Left lobe of liver (tissue), 2 donors: ENCODE results near the gene EFCAB6. TPM values are rescaled to one million over a fixed set of nuclear protein-coding genes. Genes with fewer than 3 reads are reported as not detected.

Experiments
- ATAC-seq: fragments of 200-7000 bp; cut with Tn5 transposase; one replicate; pipeline ENCODE4 v1.9.1; 2020; ENCODE audit warnings: mild to moderate bottlenecking, moderate library complexity
- DNase-seq: peaks from one replicate; pipeline ENCODE4 v3.0.0-alpha.2; 2020; ENCODE audit warnings: low spot score
- total RNA-seq: library from RNA; stranded (reverse); gene quantifications from one replicate; pipeline ENCODE4 v1.2.1, GENCODE V29; 2021
- donor health status: DM: no; HTN: no; CAD: no; lungs with moderate emphysema.
- donor health status: DM: no; HTN: yes; CAD: no.

Gene EFCAB6
- total RNA-seq, 1 donor from 2014 or later: 0.45 TPM

DNA sequence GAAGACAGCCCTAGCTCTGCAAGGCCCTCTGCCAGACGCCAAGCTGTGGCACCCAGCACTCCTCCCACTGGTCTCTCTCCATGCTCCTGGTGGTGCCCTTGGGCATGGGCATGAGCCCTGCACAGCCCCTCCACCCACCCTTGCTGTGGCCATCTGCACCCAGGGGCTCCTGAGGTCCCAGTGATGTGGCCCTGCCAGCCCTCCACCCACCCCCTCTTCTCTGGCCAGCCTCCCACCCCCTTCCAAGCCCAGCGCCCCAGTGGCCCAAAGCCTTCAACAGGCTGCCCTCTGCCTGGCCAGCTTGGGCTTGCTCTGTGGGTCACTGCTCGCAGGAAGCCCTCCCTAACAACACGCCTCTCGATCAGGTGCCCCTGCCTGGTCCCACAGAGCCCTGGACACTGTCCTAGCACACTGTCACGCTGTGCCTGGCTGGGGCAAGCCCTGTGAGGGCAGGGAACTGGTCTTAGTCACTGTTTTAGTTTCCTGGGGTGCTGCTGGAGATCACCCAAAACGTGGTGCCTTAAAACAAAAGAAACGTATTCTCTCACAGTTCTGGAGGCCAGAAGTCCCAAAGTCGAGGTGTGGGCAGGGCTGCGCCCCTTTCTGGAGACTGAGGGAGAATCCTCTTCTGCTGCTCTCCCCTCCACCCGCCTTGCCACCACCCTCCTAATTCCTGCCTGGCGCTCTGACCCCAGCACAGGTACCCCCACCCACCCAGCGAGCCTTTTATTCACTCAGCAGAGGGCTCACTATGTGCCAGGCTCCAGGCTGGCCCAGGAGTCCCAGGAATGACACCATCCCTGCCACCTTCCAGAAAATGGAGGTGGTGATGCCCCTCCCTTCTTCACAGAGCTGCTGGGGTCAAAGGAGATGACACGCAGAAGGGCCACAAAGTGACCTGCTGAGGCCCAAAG lies 35.5 kb upstream of the EFCAB6 start:
- DNase-seq (no peak), ATAC-seq (no peak)

GRCh38 chr22:43846966-43847365 lies 34.9 kb upstream of the EFCAB6 start:
- no peak for DNase-seq
- no peak for ATAC-seq

DNA sequence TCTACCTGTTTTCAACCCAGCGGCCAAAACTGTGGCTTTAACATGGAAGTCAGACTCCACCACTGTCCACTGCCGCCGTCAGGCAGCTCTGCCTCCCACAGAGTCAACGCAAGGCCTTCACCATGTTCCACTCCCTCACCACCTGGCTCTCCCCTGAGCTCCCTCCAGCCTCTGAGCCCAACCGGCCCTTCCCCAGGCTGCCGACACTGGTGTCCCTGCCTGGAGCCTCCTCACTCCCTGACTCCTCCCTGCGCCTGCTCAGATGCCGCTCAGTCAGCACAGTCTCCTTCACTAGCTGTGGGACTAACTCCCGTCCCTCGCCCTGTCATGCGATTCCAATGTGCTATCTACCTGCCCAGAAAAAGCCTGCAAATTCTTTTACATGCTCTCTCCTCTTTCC lies 33.9 kb upstream of the EFCAB6 start:
- ATAC-seq (no peak), DNase-seq (no peak)

DNA sequence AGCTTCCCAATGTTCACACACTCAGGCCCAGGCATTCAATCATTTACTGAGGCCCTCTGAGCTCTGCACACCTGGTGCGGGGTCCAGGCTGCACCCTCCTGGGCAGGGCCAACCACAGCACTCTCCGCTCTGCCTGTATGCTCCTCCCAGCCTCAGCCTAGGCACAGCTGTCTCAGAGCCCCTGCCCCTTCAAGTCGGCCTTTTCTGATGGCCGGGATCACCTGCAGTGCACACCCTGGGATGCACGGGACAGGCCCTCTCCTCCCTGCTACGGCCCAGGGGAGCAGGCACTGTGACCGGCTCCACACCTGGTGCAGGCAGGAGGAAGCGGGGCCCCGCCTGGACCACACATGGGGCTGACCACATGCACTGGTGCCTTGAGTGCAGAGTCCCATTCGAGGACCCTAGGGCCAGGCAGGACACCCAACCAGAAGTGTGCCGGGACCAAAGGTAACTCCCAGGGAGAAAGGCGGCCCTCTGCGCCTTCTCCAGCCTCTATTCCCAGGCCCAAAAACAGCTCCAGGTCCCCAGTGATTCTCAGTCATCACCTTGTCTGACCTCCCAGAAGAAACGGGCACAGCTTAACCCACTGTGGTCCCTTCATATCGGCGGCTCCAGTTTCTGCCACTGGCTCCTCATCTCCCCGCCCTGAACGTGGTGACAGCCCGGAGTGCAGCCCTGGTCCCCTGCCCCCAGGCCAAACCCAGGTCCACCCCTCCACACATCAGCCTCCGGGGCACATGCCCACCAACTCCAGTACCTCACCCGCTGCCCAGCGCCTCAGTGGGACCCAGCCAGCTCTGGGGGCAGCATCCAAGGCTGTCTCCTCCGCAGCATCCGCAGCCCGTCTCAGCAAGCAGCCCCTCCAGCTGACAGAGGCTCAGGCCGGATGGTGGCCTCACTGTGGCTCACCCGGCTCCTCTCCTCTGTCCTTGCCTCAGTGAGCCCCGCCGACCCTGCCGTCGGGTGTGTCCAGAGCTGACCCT lies 32.7 kb upstream of the EFCAB6 start:
- DNase-seq (no peak), ATAC-seq (no peak)

DNA sequence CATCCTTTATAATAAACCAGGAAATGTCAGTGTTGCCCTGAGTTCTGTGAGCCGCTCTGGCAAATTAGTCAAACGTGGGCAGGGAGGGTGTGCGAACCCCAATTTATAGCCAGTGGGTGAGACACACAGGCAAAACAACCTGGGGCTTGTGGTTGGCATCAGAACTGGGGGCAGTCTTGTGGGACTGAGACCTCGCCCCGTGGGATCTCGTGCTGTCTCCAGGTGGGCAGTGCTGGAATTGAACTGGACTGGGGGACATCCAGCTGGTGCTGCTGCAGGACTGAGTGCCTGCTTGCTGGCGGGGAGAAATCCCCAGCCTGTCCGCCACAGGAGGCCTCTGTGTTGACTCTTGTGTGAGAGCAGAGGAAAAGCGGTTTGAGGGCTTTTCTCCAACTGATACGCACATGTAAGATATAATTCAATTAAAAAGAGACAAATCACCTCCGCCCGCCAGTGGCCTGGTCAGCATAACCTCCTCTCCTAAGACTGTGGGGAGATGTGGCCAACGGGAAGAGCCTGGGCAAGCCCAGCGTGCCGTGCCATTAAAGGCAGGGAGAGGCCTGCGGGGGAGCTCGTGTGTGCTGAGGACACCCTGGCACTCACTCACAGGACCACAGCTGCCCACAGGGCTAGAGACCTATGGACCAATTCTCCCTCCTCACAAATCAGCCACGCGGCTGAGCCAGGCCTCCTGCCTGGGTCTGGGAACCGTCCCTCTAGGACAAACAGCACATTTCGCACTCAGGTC lies 31.9 kb upstream of the EFCAB6 start:
- DNase-seq (no peak), ATAC-seq (no peak)

DNA sequence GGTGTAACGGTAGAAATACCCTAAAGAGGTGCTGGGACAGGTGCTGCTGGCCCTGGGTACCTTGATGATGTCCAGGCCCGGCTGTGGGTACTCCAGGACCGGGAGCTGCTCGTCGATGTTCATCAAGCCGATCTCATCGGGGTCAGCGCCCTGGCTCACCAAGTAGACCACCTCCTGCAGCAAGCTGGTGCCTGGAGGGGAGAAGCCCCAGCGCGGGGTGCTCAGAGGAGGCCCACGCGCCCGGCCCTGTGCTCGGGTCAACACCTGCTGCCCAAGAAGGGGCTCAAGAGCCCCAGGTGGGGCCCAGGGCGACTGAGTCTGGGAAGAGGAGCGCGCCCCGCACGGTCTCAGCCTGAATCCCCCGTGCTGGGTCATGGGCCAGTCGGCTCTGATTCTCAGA lies 29.6 kb upstream of the EFCAB6 start:
- no peak for DNase-seq

DNA sequence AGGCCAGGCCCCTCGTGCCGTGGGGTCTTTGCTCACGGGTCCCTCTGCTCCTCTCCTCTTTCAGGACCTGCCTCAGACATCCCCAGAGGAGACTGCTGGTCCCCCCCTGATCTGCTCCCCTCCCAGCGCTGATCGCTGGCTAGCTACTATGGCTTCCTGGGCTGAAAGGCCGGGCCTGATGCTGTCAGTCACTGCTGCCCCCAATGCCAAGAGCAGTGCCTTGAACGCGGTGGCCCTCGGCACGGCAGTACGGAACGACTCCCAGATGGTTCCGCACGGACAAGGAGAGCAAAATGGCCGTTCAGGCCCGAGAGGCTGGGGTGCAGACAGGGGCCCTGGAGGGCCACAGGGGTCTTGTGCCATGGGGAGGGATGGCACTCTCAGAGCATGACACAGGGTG lies 28.7 kb upstream of the EFCAB6 start:
- ATAC-seq: no peak
- no peak for DNase-seq

More for the DNA sequence above, 29.6 kb upstream of the EFCAB6 start:
- ATAC-seq: no peak

GRCh38 chr22:43840431-43840830 lies 28.3 kb upstream of the EFCAB6 start:
- no peak for DNase-seq
- no peak for ATAC-seq

- DNase-seq (no peak), ATAC-seq (no peak)
Observed at GRCh38 chr22:43839781-43840180, 27.7 kb upstream of the EFCAB6 start.

DNA sequence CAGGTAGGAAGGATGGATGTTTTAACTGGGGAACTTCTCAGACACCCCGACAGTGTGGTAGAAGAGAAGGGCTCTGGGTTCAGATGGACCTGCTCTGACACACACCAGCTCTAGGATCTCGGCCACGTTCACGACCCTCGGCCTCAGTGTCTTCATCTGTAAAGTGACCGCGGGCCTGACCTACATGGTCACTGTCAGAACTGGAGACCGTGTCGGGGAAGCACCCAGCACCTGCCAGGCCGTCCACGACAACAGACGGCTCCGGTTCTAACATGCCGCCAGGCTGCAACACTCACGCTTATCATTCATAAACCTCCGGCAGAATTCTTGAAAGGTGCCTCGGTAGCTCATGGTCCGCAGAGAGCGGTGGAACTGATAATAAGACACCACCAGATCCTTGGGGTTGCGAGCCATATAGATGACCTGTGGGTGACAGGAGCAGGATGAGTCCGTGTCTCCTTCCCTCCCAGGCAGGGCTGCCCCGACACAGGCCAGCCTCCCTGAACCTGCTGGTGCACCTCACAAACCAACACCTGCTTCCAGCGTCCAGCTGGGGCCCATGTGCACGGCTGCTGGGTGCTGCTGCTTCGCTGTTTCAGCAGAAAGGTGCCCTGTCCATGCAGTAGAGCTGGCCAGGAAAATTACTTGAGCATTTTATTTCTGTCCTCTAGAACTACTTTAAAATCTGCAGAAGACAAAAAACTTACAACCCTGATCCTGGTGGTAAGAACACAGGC lies 26.6 kb upstream of the EFCAB6 start:
- ATAC-seq: no peak
- no peak for DNase-seq

DNA sequence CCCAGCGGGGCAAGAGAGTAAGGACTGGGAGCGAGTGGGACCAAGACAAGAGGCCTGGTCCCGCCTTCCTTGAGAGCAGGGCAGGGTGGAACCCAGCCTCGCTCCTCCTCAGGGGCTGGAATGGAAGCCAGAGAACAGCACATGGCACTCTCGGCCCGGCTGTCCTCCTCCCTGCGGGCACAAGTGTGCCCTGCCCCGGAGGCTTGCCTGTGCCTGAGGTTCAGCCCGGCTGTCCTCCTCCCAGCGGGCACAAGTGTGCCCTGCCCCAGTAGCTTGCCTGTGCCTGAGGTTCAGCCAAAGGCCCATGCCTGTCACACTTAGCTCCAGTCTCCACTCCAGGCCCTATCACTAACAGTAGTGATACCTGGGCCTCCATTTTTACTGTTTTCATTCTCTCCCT lies 26.1 kb upstream of the EFCAB6 start:
- ATAC-seq: no peak
- no peak for DNase-seq

DNA sequence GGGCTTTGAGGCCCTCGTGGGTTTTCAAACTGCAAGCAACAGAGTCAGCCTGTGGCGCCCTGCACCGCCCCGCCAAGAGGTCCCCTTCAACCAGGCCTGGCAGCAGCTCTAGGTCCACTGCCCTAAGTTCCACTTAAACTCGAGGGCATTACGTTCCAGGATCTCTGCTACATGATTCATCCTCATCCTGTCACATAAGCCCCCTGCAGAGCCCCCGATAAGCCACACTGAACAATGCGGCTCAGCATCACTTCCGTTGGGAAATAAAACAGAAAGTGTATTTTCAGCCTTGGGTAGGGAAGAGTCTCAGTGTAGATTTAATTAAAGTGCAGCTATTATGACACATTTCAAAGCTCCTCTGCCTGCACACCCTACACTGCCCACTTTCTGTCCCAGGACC lies 25.6 kb upstream of the EFCAB6 start:
- ATAC-seq: no peak

GRCh38 chr22:43835736-43836135 lies 23.6 kb upstream of the EFCAB6 start:
- ATAC-seq (no peak), DNase-seq (no peak)

More for the DNA sequence above, 25.6 kb upstream of the EFCAB6 start:
- DNase-seq: no peak

GRCh38 chr22:43835166-43835565 lies 23.1 kb upstream of the EFCAB6 start:
- ATAC-seq: no peak
- no peak for DNase-seq

- DNase-seq (no peak), ATAC-seq (no peak)
Observed at GRCh38 chr22:43833286-43834240, 21.5 kb upstream of the EFCAB6 start.

DNA sequence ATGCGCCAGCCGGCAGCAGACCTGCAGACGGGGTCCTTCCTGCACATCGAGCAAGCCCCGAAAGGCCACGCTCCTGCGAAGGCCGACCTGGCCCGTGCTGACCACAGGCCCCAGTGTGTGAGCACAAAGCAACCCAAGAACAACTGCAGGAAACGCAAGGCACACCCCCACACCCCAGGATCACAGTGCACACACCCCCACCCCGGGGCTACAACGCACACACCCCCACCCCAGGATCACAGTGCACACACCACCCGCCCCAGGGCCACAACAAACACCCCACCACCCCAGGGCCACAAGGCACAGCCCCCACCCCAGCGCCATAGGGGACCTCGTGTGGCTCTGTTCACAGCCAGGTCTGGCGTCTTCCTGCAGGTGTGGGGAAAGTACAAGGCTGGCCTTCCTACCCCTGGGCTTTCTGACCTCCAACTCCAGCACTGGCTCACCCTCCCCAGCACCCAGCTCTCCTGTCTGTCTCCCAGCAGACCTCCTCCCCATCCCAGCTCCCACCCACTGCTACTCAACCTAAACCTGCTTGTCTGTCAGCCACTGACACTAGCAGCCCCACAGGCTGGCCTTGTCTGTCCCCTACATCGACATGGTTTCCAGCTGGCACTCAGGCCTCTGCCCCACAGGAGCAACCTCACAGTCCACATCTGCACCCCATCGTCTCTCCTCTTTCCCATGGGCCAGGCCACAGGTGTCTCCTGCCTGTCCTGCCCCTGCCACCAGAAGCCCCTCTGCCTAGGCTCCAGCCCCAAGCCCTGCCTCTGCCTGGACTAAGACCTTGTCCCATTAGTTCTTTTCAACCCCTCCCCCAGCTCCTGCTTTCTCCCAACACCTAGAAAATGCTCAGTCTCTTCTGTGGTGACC lies 20.5 kb upstream of the EFCAB6 start:
- DNase-seq (no peak), ATAC-seq (no peak)

- no peak for ATAC-seq
- no peak for DNase-seq
Observed at GRCh38 chr22:43831561-43832392, 19.7 kb upstream of the EFCAB6 start.
